Measurements from ENCODE around the gene KRT82.
"Not testable (repeated sequence)": the region's sequence is repeated elsewhere in the genome, so short reads cannot be mapped to it uniquely, and the experiment has no call there.

KRT82 gene

DNA sequence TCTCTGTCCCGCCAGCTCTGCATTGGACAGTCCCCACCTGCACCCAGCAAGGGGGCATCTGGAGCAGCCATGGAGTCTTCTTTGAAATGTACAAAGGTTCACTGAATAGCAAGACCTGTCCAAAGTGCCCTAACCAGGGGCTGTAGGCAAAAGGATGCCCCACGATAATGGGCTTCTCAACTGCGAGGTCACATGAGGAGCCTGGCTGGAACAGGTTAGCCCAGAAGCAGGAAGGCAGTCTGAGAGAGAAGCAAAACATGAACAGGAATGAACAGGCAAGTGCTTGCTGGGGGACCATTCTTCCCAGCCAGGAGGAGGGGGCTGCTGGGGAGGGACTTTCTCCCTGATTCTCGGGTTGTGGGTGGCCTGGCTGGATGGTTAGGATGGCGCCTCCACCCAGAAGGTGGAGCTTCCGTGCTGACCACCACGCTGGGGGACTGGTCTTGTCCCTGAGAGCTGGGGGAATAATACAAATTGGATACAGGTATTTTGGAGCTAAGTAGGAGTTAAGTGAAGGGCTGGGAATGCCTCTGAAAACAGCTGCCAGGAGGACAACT lies 46.0 kb downstream of the KRT82 start:
- no peak for DNase-seq (ENCODE audit: low read depth in 3 of 3)

DNA sequence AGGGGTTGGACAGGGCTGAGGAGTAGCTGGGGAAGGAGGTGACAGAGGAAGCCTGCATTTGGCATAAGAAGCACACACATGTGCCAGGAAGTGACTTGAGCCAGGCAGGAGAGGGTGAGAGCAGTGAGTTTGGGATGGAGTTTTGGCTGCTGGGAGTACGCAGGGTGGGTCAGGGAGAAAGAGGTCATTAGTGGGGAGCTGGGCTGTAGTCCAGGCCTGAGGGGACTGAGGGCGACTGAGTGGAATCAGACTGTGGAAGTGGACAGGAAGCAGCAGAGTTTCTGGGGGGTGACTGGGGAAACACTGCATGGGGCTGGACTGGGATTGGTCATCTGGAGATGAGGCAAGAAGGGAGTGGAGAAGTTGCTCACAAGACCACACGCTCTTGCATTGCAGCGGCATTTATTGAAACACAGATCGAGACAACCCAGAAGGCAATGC lies 46.5 kb downstream of the KRT82 start:
- DNase-seq (ENCODE audit: low read depth in 3 of 3) = no peak

DNA sequence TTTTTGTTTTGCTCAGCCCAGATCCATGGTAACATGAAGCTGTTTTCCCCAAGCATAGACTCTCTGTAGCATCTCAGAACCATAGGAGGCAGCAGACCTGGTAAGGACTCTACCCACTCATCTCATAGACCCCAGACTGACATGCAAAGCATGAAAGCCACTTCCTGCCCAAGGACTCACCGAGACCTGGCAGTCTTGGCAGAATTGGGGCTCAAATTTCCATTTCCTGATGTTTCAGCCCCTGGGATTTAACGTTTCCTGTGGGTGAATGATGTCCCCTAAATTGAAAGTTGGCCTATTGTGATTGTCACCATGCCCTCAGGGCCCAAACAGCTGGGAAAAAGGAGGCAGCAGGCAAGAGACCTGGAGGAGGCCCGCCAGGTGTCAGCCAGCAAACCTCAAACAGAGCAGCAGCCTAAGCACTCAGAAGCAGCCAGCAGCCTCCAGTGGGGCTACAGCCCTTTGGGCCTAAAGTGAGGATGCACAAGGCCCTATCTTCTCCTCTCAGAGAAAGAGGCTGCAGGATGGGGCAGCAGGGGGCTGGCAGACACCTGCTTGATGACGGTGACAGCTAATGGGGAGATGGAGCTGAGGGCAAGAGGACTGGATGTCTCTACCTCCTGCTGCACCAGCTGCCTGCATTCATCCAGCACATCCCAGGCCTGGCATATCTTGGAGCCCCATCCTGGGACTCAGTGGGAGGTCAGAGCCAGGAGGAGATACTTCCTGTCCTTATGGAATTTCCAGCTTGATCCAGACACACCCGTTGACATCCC lies 47.4 kb downstream of the KRT82 start:
- DNase-seq (ENCODE audit: low read depth in 3 of 3) = no peak

DNA sequence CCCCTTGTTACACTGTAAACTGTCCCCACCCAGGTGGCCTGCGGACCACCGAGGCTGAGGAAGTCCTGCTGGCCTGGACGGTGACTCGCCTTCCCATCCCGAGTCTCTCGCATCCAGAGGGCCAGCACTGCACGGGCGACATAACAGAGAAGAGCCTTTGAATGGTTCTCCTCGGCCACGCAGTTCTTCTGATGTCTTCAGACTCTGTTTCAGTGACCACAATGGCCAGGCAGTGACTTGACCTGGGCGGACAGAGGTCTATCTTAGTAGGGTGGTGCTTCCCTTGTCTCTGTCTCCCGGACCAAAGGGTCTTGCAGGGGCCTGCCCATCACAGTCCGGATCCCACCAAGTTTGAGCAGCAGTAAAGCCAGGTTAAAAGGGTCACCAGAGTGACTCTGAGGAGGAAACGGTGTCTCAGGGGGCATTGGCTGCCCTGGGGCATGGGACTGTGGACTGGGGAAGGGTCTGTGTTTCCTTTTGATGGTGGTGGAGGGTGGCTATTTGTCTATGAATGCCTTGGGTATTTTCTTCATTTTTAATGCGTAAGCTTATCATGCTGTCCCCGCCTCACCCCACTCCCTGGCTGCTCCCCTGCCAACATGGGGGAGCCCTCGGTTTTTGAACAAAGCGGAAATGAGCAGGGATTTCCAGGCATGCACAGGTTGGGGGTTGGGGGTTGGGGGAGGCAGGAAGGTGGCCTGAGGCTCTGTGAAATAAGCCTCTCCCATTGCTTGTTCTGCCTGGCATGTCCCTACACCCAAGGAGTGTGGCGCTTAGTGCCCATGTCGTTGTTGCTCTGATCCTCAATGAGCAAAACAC lies 49.2 kb downstream of the KRT82 start:
- no peak for DNase-seq (ENCODE audit: low read depth in 3 of 3)

DNA sequence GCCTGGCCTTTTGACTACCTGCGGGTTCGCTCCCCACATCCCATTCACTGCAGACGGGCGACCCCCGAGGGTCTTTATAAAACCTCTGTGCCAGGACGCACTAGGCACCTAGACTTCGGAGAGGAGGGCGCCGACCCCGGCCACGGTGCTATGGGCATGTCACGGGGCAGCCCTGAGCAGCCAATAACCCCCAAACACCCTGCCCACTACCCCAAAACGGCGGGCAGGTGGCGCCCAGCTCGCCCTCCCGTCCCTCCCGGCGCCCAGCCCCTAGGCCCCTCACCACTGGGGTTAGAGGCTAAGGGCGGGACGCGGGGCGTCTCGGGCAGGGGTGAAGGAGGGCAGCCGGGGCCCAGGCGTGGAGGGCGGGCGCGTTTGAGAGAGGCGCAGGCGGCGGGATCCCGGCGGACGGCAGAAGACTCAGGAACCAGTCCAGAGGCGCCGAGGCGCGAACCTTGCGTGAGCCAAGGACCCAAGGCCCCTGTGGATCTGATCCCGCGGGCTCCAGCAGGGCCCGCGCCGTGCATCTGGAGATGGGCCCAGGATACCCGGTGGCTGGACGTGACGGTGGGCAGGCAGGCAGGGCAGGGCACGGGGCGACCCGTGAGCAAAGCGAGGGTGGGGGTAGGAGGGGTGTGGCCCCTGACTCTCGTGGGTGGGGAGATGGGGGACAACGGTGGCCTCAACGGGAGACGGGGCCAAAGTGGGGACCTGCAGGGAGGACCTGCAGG lies 49.9 kb downstream of the KRT82 start:
- no peak for DNase-seq (ENCODE audit: low read depth in 3 of 3)

GRCh38 chr12:52355176-52355575 lies 51.0 kb downstream of the KRT82 start:
- DNase-seq (ENCODE audit: low read depth in 3 of 3) = no peak

GRCh38 chr12:52354200-52354599 lies 51.9 kb downstream of the KRT82 start:
- no peak for DNase-seq (ENCODE audit: low read depth in 3 of 3)

GRCh38 chr12:52353766-52354165 lies 52.4 kb downstream of the KRT82 start:
- DNase-seq (ENCODE audit: low read depth in 3 of 3) = no peak

DNA sequence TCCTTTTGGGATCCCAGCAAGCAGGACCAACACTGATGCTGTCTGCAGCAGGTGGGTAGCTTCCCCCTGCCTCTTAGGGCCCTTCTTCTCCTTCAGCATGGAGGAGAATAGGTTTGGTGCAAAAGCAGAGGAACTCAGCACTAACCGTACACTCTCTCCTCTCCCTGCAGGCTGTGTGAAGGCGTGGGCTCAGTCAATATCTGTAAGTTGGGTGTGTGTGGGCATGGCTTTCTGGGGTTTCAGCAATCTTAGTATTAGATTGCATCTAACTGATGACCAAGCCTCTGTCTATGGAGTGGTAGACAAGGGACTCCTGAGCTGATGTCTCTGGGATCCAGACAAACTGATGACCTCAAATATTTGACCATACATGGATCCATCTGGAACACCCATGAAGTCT lies 53.2 kb downstream of the KRT82 start:
- DNase-seq (ENCODE audit: low read depth in 3 of 3) = no peak

DNA sequence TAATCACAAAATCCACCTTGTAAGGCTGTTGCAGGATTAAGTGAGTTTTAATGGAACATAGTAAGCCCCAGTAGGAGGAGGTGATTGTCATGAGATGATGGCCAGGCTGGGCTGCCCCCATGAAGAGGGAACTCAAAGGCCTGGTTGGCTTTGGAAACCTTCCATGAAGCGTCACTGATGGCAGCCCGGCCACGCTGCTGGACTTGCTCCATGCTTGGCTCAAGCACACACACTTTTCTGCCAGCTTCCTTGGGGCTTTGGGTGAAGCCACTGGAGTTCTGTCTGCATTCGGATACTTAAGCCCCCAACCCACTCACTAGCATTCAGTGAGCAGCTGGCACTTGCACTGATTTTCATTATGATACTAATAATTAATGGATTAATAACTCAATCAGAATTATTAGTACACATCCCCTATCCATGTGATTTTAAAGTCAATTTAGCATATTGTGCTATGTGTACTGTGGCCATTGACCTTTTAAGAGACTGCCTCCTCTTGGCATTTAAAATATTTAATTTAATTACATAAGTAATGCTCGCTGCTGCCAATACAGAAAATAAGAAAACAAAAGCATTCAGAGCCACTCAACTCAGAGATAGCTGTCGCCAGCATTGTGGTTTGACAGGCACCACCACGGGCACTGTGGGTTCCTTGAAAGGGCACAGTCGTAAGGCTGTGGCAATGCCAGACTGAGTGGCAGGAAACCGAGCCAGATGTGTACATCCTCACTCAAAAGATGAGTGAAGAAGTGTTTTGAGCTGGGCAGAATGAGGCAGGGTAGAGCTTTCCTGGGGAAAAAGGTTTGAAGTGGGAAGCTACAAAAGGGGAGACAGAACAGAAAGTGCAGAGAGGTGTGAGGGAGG lies 54.7 kb downstream of the KRT82 start:
- no peak for DNase-seq (ENCODE audit: low read depth in 3 of 3)

GRCh38 chr12:52350786-52351185 lies 55.3 kb downstream of the KRT82 start:
- DNase-seq (ENCODE audit: low read depth in 3 of 3) = no peak

DNA sequence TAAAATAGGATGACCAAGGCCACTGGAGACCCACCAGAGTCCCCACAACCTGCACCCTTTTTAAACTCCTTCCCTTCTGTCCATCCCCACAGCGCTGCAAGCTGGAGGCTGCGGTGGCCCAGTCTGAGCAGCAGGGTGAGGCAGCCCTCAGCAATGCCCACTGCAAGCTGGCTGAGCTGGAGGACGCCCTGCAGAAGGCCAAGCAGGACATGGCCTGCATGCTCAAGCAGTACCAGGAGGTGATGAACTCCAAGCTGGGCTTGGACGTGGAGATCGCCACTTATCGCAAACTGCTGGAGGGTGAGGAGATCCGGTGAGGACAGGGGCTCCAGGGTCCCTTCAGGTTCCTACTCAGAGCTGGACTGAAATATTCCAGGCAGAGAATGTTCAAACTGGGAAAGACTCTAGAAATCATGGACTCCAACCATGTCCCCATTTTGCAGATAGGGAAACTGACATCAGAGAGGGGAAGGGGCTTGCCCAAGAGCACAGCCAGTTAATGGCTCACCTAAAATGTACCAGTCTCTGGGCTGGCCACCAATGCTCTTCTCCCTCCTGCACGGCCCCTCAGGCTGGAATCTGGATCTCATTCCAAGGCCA lies 56.0 kb downstream of the KRT82 start:
- no peak for DNase-seq (ENCODE audit: low read depth in 3 of 3)

GRCh38 chr12:52349196-52349595 lies 56.9 kb downstream of the KRT82 start:
- DNase-seq (ENCODE audit: low read depth in 3 of 3) = no peak

- DNase-seq (ENCODE audit: low read depth in 3 of 3) = no peak
Observed at GRCh38 chr12:52347551-52348510, 58.3 kb downstream of the KRT82 start.

DNA sequence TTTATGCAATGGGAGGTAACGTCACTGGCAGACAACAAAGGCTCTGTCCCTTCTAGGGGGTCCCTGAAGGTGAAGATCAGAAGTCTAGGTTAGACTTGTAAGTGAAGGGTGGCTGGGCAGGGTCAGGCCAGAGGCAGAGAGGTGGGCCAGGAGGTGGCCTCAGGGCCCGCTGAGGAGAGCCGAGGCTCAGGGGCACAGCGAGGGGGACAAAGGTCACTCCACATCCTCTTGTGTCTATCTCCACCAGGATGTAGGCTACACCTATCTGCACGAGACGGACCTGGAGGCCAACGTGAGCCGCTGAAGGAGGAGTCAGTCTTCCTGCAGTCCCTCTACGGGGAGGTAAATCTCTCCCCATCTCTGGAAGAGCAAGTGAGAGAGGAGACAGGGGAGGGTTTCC lies 59.1 kb downstream of the KRT82 start:
- no peak for DNase-seq (ENCODE audit: low read depth in 3 of 3)

- DNase-seq (ENCODE audit: low read depth in 3 of 3) = no peak
Observed at GRCh38 chr12:52346593-52346992, 59.5 kb downstream of the KRT82 start.

GRCh38 chr12:52345041-52345440 lies 61.1 kb downstream of the KRT82 start:
- DNase-seq (ENCODE audit: low read depth in 3 of 3) = not testable (repeated sequence)

GRCh38 chr12:52344111-52344510 lies 62.0 kb downstream of the KRT82 start:
- DNase-seq (ENCODE audit: low read depth in 3 of 3) = no peak

Measured in stimulated activated CD4-positive, alpha-beta T cell treated with anti-CD3 and anti-CD28 coated beads, TNF-alpha, amount 100 ng/mL, for 24 hours (primary cell).